ENCODE results near the gene YTHDF2.
"Not testable (repeated sequence)": the region's sequence is repeated elsewhere in the genome, so short reads cannot be mapped to it uniquely, and the experiment has no call there.

The YTHDF2 gene

GRCh38 chr1:28737307-28738132 lies 780 bp downstream of the YTHDF2 start:
- DNase-seq (ENCODE audit: low spot score) (no peak), ATAC-seq (ENCODE audit: low read depth) (peak; percentile 9; the same call in 1 of the 3 replicates)
- H3K9me3 ChIP-seq (ENCODE audit: severe bottlenecking), result no peaks in the 10 kb centered on the region
- H3K36me3 ChIP-seq (ENCODE audit: low read depth), result peaks cover 48% of the 10 kb centered on the region
- no peak for TF ChIP-seq CTCF (IDR thresholded peaks at IDR 0.05; ENCODE audit: poor library complexity, severe bottlenecking)
- H3K4me3 ChIP-seq (ENCODE audit: severe bottlenecking), result peak overlapping the region; percentile 87
- peak overlapping the region; percentile 80 for H3K27ac ChIP-seq (ENCODE audit: poor library complexity, severe bottlenecking)
- H3K4me1 ChIP-seq (ENCODE audit: insufficient read depth, poor library complexity, severe bottlenecking), result peaks cover 22% of the 10 kb centered on the region
- no peaks in the 10 kb centered on the region for H3K27me3 ChIP-seq (ENCODE audit: insufficient read depth, poor library complexity, severe bottlenecking)

GRCh38 chr1:28740118-28740517 lies 3.4 kb downstream of the YTHDF2 start:
- Histone ChIP-seq H3K27ac (ENCODE audit: poor library complexity, severe bottlenecking) (peak overlapping the region; percentile 10), H3K36me3 (ENCODE audit: low read depth) (peaks cover 74% of the 10 kb centered on the region), H3K4me3 (ENCODE audit: severe bottlenecking) (no peak overlapping the region), H3K9me3 (ENCODE audit: severe bottlenecking) (no peaks in the 10 kb centered on the region), H3K4me1 (ENCODE audit: insufficient read depth, poor library complexity, severe bottlenecking) (peaks cover 27% of the 10 kb centered on the region), H3K27me3 (ENCODE audit: insufficient read depth, poor library complexity, severe bottlenecking) (no peaks in the 10 kb centered on the region)
- no peak for ATAC-seq (ENCODE audit: low read depth)
- TF ChIP-seq CTCF (IDR thresholded peaks at IDR 0.05; ENCODE audit: poor library complexity, severe bottlenecking), result no peak
- DNase-seq (ENCODE audit: low spot score), result no peak

DNA sequence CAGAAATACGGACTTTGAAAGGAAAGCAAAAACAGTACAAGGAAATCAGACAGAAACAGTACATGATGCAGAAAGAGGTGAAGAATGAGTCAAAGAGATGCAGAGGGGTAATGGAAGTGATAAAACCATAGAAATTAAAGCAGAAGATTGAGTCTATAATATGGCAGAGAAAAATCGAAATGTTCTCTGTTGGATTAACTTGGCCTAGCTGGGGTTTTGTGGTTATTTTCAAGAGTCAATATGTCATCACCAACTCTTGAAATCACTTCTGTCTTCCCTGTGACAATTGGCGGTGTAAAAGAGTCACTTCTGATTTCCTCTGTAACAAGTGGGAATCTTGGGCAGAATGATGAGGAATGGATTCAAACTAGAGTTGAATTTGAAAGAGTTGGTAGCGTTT lies 7.4 kb downstream of the YTHDF2 start:
- no peak for TF ChIP-seq CTCF (IDR thresholded peaks at IDR 0.05; ENCODE audit: poor library complexity, severe bottlenecking)
- Histone ChIP-seq H3K4me1 (ENCODE audit: insufficient read depth, poor library complexity, severe bottlenecking) (peaks cover 22% of the 10 kb centered on the region), H3K4me3 (ENCODE audit: severe bottlenecking) (no peak overlapping the region), H3K27ac (ENCODE audit: poor library complexity, severe bottlenecking) (no peak overlapping the region), H3K9me3 (ENCODE audit: severe bottlenecking) (no peaks in the 10 kb centered on the region), H3K27me3 (ENCODE audit: insufficient read depth, poor library complexity, severe bottlenecking) (no peaks in the 10 kb centered on the region), H3K36me3 (ENCODE audit: low read depth) (peaks cover 87% of the 10 kb centered on the region)
- ATAC-seq (ENCODE audit: low read depth) (no peak), DNase-seq (ENCODE audit: low spot score) (no peak)

GRCh38 chr1:28745653-28746173 lies 9.0 kb downstream of the YTHDF2 start:
- ATAC-seq (ENCODE audit: low read depth) (no peak), DNase-seq (ENCODE audit: low spot score) (no peak)
- Histone ChIP-seq H3K4me1 (ENCODE audit: insufficient read depth, poor library complexity, severe bottlenecking) (peaks cover 22% of the 10 kb centered on the region), H3K4me3 (ENCODE audit: severe bottlenecking) (no peak overlapping the region), H3K36me3 (ENCODE audit: low read depth) (peaks cover 85% of the 10 kb centered on the region), H3K27ac (ENCODE audit: poor library complexity, severe bottlenecking) (no peak overlapping the region), H3K9me3 (ENCODE audit: severe bottlenecking) (no peaks in the 10 kb centered on the region), H3K27me3 (ENCODE audit: insufficient read depth, poor library complexity, severe bottlenecking) (no peaks in the 10 kb centered on the region)
- no peak for TF ChIP-seq CTCF (IDR thresholded peaks at IDR 0.05; ENCODE audit: poor library complexity, severe bottlenecking)

- Histone ChIP-seq H3K4me1 (ENCODE audit: insufficient read depth, poor library complexity, severe bottlenecking) (peaks cover 31% of the 10 kb centered on the region), H3K27ac (ENCODE audit: poor library complexity, severe bottlenecking) (no peak overlapping the region), H3K36me3 (ENCODE audit: low read depth) (peaks cover 67% of the 10 kb centered on the region), H3K9me3 (ENCODE audit: severe bottlenecking) (no peaks in the 10 kb centered on the region), H3K27me3 (ENCODE audit: insufficient read depth, poor library complexity, severe bottlenecking) (no peaks in the 10 kb centered on the region), H3K4me3 (ENCODE audit: severe bottlenecking) (no peak overlapping the region)
- ATAC-seq (ENCODE audit: low read depth), result no peak
- TF ChIP-seq CTCF (IDR thresholded peaks at IDR 0.05; ENCODE audit: poor library complexity, severe bottlenecking), result no peak
- DNase-seq (ENCODE audit: low spot score), result no peak
Measured at GRCh38 chr1:28750330-28750729, 13.6 kb downstream of the YTHDF2 start.

GRCh38 chr1:28750771-28751294 lies 14.1 kb downstream of the YTHDF2 start:
- not testable (repeated sequence) for DNase-seq (ENCODE audit: low spot score); H3K27me3 ChIP-seq (ENCODE audit: insufficient read depth, poor library complexity, severe bottlenecking); H3K4me3 ChIP-seq (ENCODE audit: severe bottlenecking); ATAC-seq (ENCODE audit: low read depth); H3K9me3 ChIP-seq (ENCODE audit: severe bottlenecking)
- H3K36me3 ChIP-seq (ENCODE audit: low read depth), result peaks cover 68% of the 10 kb centered on the region
- H3K4me1 ChIP-seq (ENCODE audit: insufficient read depth, poor library complexity, severe bottlenecking), result peaks cover 31% of the 10 kb centered on the region
- peak overlapping the region; percentile 15 for H3K27ac ChIP-seq (ENCODE audit: poor library complexity, severe bottlenecking)

Data from RWPE2 (cell line).